Measurements from ENCODE around the gene VMAC.

The VMAC gene

GRCh38 chr19:5865772-5866171 is 38.9 kb upstream of the VMAC start:
- Histone ChIP-seq H3K27me3 (ENCODE audit: control insufficient read depth, low read length) (no peaks in the 10 kb centered on the region), H4K20me1 (ENCODE audit: control insufficient read depth, insufficient read depth, low read depth, low read length) (no peaks in the 10 kb centered on the region), H3K36me3 (ENCODE audit: control insufficient read depth, low read length) (no peaks in the 10 kb centered on the region), H3K9me3 (ENCODE audit: control insufficient read depth, insufficient read depth, low read length) (no peaks in the 10 kb centered on the region), H3K9me2 (replicated peaks; ENCODE audit: control insufficient read depth, low read length) (no peaks in the 10 kb centered on the region), H3F3A (ENCODE audit: control insufficient read depth, insufficient read depth) (no peaks in the 10 kb centered on the region), H3K4me1 (ENCODE audit: control insufficient read depth, low read length) (no peaks in the 10 kb centered on the region), H3K27ac (ENCODE audit: low read depth, low read length) (no peak overlapping the region), H3K4me3 (ENCODE audit: low read length) (no peak overlapping the region), H3K4me2 (ENCODE audit: low read length) (no peak overlapping the region), H3K79me2 (ENCODE audit: control insufficient read depth, low read length) (no peaks in the 10 kb centered on the region)
- TF ChIP-seq EZH2phosphoT487 (IDR thresholded peaks at IDR 0.05; ENCODE audit: borderline replicate concordance, low read length): no peak
- no peak for TF ChIP-seq CTCF (IDR thresholded peaks at IDR 0.05; ENCODE audit: low read depth, low read length, poor library complexity, severe bottlenecking)

GRCh38 chr19:5867201-5868136 is 37.2 kb upstream of the VMAC start:
- H3K4me3 ChIP-seq (ENCODE audit: low read length): no peak overlapping the region
- no peaks in the 10 kb centered on the region for H3K4me1 ChIP-seq (ENCODE audit: control insufficient read depth, low read length)
- no peaks in the 10 kb centered on the region for H3K36me3 ChIP-seq (ENCODE audit: control insufficient read depth, low read length)
- H3K79me2 ChIP-seq (ENCODE audit: control insufficient read depth, low read length): no peaks in the 10 kb centered on the region
- no peaks in the 10 kb centered on the region for H3K9me2 ChIP-seq (replicated peaks; ENCODE audit: control insufficient read depth, low read length)
- no peaks in the 10 kb centered on the region for H3K27me3 ChIP-seq (ENCODE audit: control insufficient read depth, low read length)
- no peak for TF ChIP-seq CTCF (IDR thresholded peaks at IDR 0.05; ENCODE audit: low read depth, low read length, poor library complexity, severe bottlenecking)
- no peak for TF ChIP-seq EZH2phosphoT487 (IDR thresholded peaks at IDR 0.05; ENCODE audit: borderline replicate concordance, low read length)
- H4K20me1 ChIP-seq (ENCODE audit: control insufficient read depth, insufficient read depth, low read depth, low read length): no peaks in the 10 kb centered on the region
- no peaks in the 10 kb centered on the region for H3F3A ChIP-seq (ENCODE audit: control insufficient read depth, insufficient read depth)
- H3K4me2 ChIP-seq (ENCODE audit: low read length): no peak overlapping the region
- H3K27ac ChIP-seq (ENCODE audit: low read depth, low read length): no peak overlapping the region
- no peaks in the 10 kb centered on the region for H3K9me3 ChIP-seq (ENCODE audit: control insufficient read depth, insufficient read depth, low read length)

- Histone ChIP-seq H3K9me2 (replicated peaks; ENCODE audit: control insufficient read depth, low read length) (no peaks in the 10 kb centered on the region), H3K27me3 (ENCODE audit: control insufficient read depth, low read length) (no peaks in the 10 kb centered on the region), H4K20me1 (ENCODE audit: control insufficient read depth, insufficient read depth, low read depth, low read length) (no peaks in the 10 kb centered on the region), H3K79me2 (ENCODE audit: control insufficient read depth, low read length) (no peaks in the 10 kb centered on the region), H3K27ac (ENCODE audit: low read depth, low read length) (no peak overlapping the region), H3K9me3 (ENCODE audit: control insufficient read depth, insufficient read depth, low read length) (no peaks in the 10 kb centered on the region), H3K4me1 (ENCODE audit: control insufficient read depth, low read length) (no peaks in the 10 kb centered on the region), H3K4me2 (ENCODE audit: low read length) (no peak overlapping the region), H3K36me3 (ENCODE audit: control insufficient read depth, low read length) (no peaks in the 10 kb centered on the region), H3K4me3 (ENCODE audit: low read length) (no peak overlapping the region), H3F3A (ENCODE audit: control insufficient read depth, insufficient read depth) (no peaks in the 10 kb centered on the region)
- TF ChIP-seq CTCF (IDR thresholded peaks at IDR 0.05; ENCODE audit: low read depth, low read length, poor library complexity, severe bottlenecking) (no peak), EZH2phosphoT487 (IDR thresholded peaks at IDR 0.05; ENCODE audit: borderline replicate concordance, low read length) (no peak)
These were observed 33.7 kb upstream of the VMAC start for GRCh38 chr19:5870986-5871394.

Data from DOHH2 (cell line).